Activated CD4-positive, alpha-beta T cell treated with anti-CD3 and anti-CD28 coated beads, Interleukin-2, amount 50 U/mL, for 1 hour (primary cell): ENCODE measurements around the gene ZNF292.
"Not testable (repeated sequence)": the region's sequence is repeated elsewhere in the genome, so short reads cannot be mapped to it uniquely, and the experiment has no call there.

Experiments
- DNase-seq: peaks from one replicate; pipeline ENCODE4 v3.0.0-alpha.2; 2020

Gene ZNF292

DNA sequence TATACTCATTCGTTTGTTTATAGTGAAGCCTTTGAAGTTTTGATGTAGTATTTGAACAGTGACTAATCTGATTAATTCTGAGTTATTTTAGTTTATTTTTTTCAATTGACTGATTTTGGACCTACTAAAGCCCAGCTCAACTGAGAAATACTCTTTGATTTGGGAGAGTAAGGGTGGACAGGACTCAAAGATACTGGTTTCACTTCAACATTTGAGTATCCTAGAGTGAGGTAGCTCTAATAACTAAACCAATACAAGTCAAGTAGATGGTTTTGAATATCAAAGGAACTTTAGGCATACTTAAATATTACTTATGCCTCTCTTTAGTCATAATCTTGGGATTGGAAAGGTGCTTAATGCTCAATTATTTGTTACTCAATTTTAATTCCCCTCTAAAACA lies 65.6 kb downstream of the ZNF292 start:
- no peak for DNase-seq

GRCh38 chr6:87222676-87223075 lies 67.3 kb downstream of the ZNF292 start:
- no peak for DNase-seq

- DNase-seq = no peak
Observed at GRCh38 chr6:87224971-87225370, 69.6 kb downstream of the ZNF292 start.

DNA sequence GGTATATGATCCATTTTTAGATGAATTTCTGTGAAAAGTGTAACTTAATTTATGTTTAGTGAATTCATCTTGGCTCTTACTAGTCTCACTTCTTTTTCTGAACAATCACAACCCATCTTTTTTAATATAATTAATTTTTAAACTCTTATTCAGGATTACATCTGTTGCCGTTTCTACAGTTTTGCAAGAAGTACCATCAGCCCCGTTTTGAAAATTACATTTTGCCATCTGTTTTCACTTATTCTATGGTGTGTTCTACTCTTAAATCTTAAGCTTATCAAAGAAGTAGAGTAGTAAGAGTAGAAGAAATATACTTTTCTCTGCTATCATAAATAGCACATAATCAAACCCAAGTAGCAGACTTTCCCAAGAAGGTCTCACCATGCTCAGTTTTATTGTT lies 70.1 kb downstream of the ZNF292 start:
- no peak for DNase-seq

DNA sequence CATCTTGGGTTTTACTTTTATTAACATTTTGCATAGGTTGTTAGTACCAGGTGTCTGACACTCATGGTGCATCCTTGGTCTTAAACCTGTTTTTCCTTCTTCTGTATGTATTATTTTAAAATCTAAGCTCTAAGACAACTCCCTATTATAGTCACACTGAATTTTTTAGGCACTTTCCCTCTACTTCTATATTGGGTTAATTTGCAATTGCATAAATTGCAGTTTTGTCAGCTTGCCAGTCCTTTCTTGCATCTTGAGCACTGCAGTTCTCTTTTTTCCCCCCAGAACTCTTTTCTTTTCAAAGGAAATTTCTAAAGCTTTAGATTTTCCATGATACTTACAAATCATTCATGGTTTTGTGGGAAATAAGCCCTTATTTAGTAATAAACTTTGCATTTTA lies 70.6 kb downstream of the ZNF292 start:
- DNase-seq = no peak

DNA sequence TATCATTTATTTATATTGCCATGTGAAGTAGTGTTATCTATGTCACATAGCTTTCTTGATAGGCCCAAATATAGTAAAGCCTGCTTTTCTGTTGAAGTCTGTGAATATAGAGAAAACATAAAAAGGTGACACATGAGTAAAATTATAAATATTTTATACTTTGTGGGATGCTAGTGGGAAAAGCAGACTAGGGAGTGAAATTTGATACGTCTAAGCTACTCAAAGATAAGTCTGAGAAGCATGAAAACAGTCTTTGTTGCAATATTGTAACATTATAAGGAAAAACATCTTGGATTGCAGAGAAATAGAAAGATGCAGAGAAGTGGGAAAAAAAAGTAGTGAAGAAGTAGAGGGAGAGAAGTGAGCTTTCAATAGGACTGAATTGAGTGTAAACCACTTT lies 75.4 kb downstream of the ZNF292 start:
- DNase-seq = no peak

DNA sequence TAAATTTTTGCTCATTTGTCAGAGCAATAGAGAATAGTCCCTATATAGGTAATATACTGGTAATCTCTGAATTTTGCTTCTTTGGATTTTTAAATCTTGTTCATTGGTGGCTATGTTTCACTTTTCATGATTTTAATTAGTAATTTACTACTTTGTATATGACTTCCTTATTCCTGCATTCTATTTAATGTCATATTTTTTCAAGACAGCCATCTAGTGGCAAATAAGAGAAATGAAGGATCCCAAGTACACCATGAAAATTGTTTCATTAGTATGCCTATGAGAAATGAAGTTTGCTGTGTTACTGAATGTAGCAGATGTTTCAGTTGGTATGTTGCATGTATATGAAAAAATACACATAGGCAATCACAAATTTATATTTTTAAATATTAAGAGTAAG lies 82.4 kb downstream of the ZNF292 start:
- no peak for DNase-seq

- not testable (repeated sequence) for DNase-seq
Observed at GRCh38 chr6:87239098-87239635, 83.8 kb downstream of the ZNF292 start.

GRCh38 chr6:87241304-87241703 lies 85.9 kb downstream of the ZNF292 start:
- DNase-seq = no peak

DNA sequence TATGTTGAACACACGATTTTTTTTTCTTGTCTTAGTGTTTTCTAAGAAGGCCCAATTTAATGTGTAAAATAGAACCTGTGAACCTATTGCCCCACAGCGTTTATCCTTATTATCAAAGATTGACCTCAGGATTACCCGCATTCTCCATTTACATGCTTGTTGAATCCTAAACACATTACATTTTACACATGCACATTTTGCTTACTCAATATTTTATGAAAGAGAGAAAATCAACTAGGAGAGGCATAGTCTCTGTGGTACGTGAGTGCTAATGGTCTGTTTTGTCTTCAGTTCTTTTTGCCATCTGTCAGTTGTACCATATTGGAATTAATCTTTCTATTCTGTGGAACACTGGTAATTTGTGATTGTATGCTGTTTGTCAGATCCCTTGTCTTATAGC lies 86.9 kb downstream of the ZNF292 start:
- no peak for DNase-seq

DNA sequence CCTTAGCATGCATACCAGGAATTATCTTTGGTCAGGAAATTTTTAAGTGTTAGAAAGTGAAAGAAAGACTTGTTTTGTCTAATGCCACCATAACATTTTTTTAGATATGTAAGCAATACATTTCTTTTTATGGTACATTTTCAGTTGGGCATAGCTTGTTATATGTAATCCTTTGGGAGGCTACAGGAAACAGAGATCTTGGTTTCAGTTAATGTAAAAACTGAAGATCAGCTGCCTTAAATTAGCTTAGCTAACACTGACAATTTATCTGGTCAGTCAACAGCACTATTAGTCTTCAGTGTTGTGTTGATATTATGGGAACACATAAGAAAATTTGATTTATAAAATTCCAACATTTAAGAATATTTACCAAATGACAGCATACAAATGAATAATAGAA lies 88.4 kb downstream of the ZNF292 start:
- no peak for DNase-seq

GRCh38 chr6:87244380-87244779 lies 89.0 kb downstream of the ZNF292 start:
- DNase-seq = no peak

GRCh38 chr6:87250019-87250418 lies 94.7 kb downstream of the ZNF292 start:
- no peak for DNase-seq

GRCh38 chr6:87251225-87251624 lies 95.9 kb downstream of the ZNF292 start:
- no peak for DNase-seq

DNA sequence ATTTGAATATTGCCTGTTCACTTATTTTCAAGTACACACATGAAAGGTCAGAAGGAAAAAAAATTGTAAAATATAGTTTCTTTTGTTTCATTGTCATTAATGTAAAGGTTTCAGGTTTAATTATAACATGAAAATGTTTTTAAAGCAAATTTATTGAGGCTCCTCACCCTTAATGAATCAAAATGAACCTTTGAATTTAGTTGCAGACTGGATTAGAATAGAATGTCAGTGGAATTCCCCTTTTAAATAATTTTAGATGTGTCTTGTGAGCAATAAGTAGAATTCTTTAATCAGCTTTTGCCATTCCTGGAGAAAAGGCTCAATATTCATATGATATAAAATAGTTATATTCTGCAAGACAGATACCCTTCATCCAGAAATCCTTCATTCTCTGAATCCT lies 96.4 kb downstream of the ZNF292 start:
- DNase-seq = no peak

- DNase-seq = no peak
Observed at GRCh38 chr6:87257046-87257445, 101.7 kb downstream of the ZNF292 start.

- DNase-seq = no peak
Observed at GRCh38 chr6:87257565-87257964, 102.2 kb downstream of the ZNF292 start.

- no peak for DNase-seq
Observed at GRCh38 chr6:87257975-87258374, 102.6 kb downstream of the ZNF292 start.

GRCh38 chr6:87259791-87260190 lies 104.4 kb downstream of the ZNF292 start:
- DNase-seq = no peak

DNA sequence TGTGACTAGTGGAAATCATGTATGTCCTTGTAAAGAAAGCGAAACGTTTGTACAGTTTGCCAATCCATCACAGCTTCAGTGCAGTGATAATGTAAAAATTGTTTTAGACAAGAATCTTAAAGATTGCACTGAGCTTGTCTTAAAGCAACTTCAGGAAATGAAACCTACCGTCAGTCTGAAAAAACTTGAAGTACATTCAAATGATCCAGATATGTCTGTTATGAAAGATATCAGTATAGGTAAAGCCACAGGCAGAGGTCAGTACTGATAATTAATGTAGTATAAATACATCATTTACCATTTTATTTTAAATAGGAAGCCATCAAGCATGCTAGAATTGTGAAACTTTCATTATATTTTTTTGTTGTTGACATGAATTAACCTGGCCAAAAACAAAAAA lies 106.2 kb downstream of the ZNF292 start:
- DNase-seq = no peak

GRCh38 chr6:87264481-87264880 lies 109.1 kb downstream of the ZNF292 start:
- DNase-seq = no peak

DNA sequence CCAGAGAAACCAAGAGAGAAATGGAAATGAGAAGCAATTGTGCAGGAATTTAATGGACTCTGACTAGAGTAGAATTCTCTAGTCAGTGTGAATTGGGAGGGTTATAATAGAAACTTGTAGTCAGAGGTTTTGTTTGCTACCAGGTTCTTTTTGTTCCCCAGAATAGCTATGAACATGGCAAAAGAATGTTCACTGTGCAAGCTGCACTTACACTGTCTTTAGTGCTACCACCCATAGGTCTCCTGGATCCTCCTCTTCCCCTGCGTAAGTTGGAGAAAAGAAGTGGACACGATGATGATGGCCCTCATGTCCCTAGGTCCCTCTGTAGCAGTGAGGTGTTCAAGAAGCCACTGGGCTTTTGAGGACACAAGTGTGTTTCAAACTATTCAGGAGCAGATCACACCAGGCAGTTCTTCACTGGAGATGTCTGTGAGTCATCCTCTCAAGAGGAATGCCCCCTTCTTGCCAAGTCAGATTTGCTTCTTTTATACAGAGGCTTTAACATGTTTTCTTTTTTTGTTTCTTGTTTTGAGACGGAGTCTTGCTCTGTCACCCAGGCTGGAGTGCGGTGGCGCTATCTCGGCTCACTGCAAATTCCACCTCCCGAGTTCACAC lies 119.4 kb downstream of the ZNF292 start:
- DNase-seq = no peak

- no peak for DNase-seq
Observed at GRCh38 chr6:87276624-87277023, 121.3 kb downstream of the ZNF292 start.

GRCh38 chr6:87277123-87277522 lies 121.8 kb downstream of the ZNF292 start:
- no peak for DNase-seq

GRCh38 chr6:87279196-87279595 lies 123.8 kb downstream of the ZNF292 start:
- DNase-seq = no peak
